ENCODE measurements around the gene E2F7.

DNA sequence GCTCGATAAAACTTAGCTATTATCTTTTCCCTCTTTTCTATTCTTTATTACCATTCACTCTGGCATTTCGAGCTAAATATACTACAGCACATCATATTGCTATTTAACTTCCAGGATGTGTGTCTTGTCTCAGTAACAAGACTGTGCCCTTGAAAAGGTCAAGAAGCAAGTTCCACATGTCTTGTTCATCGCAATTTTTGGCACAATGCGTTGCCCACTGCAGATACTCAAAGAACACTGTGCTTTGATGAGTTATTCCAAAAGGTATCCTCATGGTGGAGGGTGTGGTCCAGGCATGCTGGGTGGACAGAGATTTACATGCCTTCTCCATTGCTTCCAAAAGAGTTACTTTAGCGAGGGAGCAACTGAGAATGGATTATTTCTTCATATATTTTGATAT, 6.6 kb downstream of the E2F7 start:
- TF ChIP-seq POLR2A (IDR thresholded peaks at IDR 0.05; ENCODE audit: low read depth, low read length) (no peak), MAZ (IDR thresholded peaks at IDR 0.05; ENCODE audit: borderline replicate concordance, low read depth, low read length) (no peak), CEBPB (IDR thresholded peaks at IDR 0.05; ENCODE audit: low read depth, low read length) (no peak), SMC3 (IDR thresholded peaks at IDR 0.05; ENCODE audit: low read depth, low read length) (no peak), MXI1 (IDR thresholded peaks at IDR 0.05; ENCODE audit: borderline replicate concordance, low read depth, low read length) (no peak), RAD21 (IDR thresholded peaks at IDR 0.05; ENCODE audit: low read length) (no peak), MAFK (IDR thresholded peaks at IDR 0.05; ENCODE audit: low read depth, low read length) (no peak), CHD1 (IDR thresholded peaks at IDR 0.05; ENCODE audit: low read depth, low read length) (no peak), BHLHE40 (IDR thresholded peaks at IDR 0.05; ENCODE audit: low read depth, low read length) (no peak)
- TF ChIP-seq, protein P1, sequence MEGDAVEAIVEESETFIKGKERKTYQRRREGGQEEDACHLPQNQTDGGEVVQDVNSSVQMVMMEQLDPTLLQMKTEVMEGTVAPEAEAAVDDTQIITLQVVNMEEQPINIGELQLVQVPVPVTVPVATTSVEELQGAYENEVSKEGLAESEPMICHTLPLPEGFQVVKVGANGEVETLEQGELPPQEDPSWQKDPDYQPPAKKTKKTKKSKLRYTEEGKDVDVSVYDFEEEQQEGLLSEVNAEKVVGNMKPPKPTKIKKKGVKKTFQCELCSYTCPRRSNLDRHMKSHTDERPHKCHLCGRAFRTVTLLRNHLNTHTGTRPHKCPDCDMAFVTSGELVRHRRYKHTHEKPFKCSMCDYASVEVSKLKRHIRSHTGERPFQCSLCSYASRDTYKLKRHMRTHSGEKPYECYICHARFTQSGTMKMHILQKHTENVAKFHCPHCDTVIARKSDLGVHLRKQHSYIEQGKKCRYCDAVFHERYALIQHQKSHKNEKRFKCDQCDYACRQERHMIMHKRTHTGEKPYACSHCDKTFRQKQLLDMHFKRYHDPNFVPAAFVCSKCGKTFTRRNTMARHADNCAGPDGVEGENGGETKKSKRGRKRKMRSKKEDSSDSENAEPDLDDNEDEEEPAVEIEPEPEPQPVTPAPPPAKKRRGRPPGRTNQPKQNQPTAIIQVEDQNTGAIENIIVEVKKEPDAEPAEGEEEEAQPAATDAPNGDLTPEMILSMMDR (conservative IDR thresholded peaks at IDR 0.05; ENCODE audit: low read depth, low read length): no peak
- TF ChIP-seq, protein P2, sequence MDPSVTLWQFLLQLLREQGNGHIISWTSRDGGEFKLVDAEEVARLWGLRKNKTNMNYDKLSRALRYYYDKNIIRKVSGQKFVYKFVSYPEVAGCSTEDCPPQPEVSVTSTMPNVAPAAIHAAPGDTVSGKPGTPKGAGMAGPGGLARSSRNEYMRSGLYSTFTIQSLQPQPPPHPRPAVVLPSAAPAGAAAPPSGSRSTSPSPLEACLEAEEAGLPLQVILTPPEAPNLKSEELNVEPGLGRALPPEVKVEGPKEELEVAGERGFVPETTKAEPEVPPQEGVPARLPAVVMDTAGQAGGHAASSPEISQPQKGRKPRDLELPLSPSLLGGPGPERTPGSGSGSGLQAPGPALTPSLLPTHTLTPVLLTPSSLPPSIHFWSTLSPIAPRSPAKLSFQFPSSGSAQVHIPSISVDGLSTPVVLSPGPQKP (IDR thresholded peaks at IDR 0.05; ENCODE audit: borderline replicate concordance, low read depth, low read length): no peak
- TF ChIP-seq, protein P3, sequence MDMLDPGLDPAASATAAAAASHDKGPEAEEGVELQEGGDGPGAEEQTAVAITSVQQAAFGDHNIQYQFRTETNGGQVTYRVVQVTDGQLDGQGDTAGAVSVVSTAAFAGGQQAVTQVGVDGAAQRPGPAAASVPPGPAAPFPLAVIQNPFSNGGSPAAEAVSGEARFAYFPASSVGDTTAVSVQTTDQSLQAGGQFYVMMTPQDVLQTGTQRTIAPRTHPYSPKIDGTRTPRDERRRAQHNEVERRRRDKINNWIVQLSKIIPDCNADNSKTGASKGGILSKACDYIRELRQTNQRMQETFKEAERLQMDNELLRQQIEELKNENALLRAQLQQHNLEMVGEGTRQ (IDR thresholded peaks at IDR 0.05; ENCODE audit: low read depth, low read length): no peak

All from IMR-90 (cell line).